ENCODE measurements around the gene KDM7A.

DNA sequence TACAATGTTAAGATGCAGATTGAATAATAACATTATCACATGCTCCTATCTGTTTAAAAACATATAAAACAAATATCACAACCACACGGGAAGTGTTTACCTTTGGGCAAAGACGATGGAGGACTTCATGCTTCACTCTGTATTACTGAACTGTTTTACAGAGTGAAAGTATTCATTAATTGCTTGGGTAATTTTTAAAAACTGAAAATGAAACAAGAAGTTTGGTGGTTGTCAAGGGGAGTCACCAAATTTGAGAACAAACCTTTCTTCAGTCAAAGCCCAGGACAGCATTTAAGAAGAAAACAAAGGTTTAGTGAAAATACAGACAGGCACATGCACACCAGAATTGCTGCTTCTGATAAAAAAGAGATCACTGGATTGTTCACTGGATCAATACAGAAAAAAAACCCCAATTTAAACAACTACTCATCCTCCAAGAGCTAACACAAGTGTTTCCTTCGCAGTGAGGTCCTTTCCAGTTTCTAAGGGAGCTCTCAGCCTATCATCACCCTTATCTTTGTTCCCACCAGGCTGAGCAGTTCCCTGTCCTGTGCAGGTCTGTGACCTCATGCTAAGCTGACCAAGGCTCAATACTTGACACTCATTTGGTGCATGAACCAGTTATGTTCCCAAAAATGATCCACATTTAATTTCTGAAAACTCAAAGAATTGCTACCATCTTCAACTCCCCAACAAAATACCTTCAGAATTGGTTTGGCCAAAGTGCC, 122.8 kb downstream of the KDM7A start:
- TF ChIP-seq, protein P1, sequence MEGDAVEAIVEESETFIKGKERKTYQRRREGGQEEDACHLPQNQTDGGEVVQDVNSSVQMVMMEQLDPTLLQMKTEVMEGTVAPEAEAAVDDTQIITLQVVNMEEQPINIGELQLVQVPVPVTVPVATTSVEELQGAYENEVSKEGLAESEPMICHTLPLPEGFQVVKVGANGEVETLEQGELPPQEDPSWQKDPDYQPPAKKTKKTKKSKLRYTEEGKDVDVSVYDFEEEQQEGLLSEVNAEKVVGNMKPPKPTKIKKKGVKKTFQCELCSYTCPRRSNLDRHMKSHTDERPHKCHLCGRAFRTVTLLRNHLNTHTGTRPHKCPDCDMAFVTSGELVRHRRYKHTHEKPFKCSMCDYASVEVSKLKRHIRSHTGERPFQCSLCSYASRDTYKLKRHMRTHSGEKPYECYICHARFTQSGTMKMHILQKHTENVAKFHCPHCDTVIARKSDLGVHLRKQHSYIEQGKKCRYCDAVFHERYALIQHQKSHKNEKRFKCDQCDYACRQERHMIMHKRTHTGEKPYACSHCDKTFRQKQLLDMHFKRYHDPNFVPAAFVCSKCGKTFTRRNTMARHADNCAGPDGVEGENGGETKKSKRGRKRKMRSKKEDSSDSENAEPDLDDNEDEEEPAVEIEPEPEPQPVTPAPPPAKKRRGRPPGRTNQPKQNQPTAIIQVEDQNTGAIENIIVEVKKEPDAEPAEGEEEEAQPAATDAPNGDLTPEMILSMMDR (IDR thresholded peaks at IDR 0.05; ENCODE audit: poor library complexity) = no peak
- no peak for TF ChIP-seq EZH2phosphoT487 (IDR thresholded peaks at IDR 0.05; ENCODE audit: low read depth, severe bottlenecking, unreplicated experiment)

Measured in hepatocyte (in vitro differentiated cells).